ENCODE results near the gene FBXO9.

- TF ChIP-seq CTCF (IDR thresholded peaks at IDR 0.05; ENCODE audit: low read depth, low read length, poor library complexity, severe bottlenecking) (no peak), EZH2phosphoT487 (IDR thresholded peaks at IDR 0.05; ENCODE audit: borderline replicate concordance, low read length) (no peak)
These were observed 47.2 kb downstream of the FBXO9 start for GRCh38 chr6:53112404-53112803.
